HEK293T (cell line): ENCODE results near the gene LUC7L2.
"Not testable (repeated sequence)": the region's sequence is repeated elsewhere in the genome, so short reads cannot be mapped to it uniquely, and the experiment has no call there.

Experiments used
- CTCF ChIA-PET: fragments of 350-600 bp; formaldehyde crosslinking; extraction: SDS; loops from one replicate; lab custom pipeline; 2021; ENCODE audit warnings: antibody characterized with exemption, inconsistent platforms; lab: Yijun Ruan, JAX
- POLR2A ChIA-PET: fragments of 350-600 bp; formaldehyde crosslinking; extraction: SDS; loops from one replicate; lab custom pipeline; 2020; ENCODE audit warnings: antibody characterized with exemption, inconsistent platforms; lab: Yijun Ruan, JAX
- DNase-seq: peaks from one replicate; pipeline ENCODE4 v3.0.0; 2012; ENCODE audit warnings: mixed read lengths; ENCODE audit errors: extremely low spot score
- ARNT ChIP-seq: fragments of 450-650 bp; IDR thresholded peaks from 2 replicates; pipeline ENCODE4 v1.6.1; 2017; ENCODE audit warnings: mild to moderate bottlenecking
- BHLHE40 ChIP-seq: fragments of 450-650 bp; IDR thresholded peaks from 2 replicates; pipeline ENCODE4 v1.6.1; 2016; ENCODE audit warnings: mild to moderate bottlenecking, moderate library complexity, borderline replicate concordance
- CTBP1 ChIP-seq: fragments of 450-650 bp; IDR thresholded peaks from 2 replicates; pipeline ENCODE4 v1.6.1; 2016; ENCODE audit warnings: borderline replicate concordance
- ELF4 ChIP-seq: fragments of 450-650 bp; IDR thresholded peaks from 2 replicates; pipeline ENCODE4 v1.6.1; 2017; ENCODE audit warnings: antibody characterized with exemption
- FOXA1 ChIP-seq: fragments of 450-650 bp; IDR thresholded peaks from 2 replicates; pipeline ENCODE4 v1.6.1; 2016; ENCODE audit warnings: mild to moderate bottlenecking
- FOXK2 ChIP-seq: fragments of 450-650 bp; IDR thresholded peaks from 2 replicates; pipeline ENCODE4 v1.6.1; 2016; ENCODE audit warnings: mild to moderate bottlenecking
- FOXM1 ChIP-seq: fragments of 450-650 bp; IDR thresholded peaks from 2 replicates; pipeline ENCODE4 v1.6.1; 2017; ENCODE audit warnings: mild to moderate bottlenecking, borderline replicate concordance
- HDGF ChIP-seq: fragments of 450-650 bp; IDR thresholded peaks from 2 replicates; pipeline ENCODE4 v1.6.1; 2017; ENCODE audit warnings: antibody characterized with exemption, borderline replicate concordance
- L3MBTL2 ChIP-seq: fragments of 450-650 bp; conservative IDR thresholded peaks from 2 replicates; pipeline ENCODE4 v1.6.1; 2016; ENCODE audit warnings: mild to moderate bottlenecking
- LEF1 ChIP-seq: fragments of 450-650 bp; IDR thresholded peaks from 2 replicates; pipeline ENCODE4 v1.6.1; 2017; ENCODE audit warnings: mild to moderate bottlenecking, borderline replicate concordance
- NFRKB ChIP-seq: fragments of 450-650 bp; IDR thresholded peaks from 2 replicates; pipeline ENCODE4 v1.6.1; 2016; ENCODE audit warnings: mild to moderate bottlenecking, moderate library complexity
- SP1 ChIP-seq: fragments of 450-650 bp; IDR thresholded peaks from 2 replicates; pipeline ENCODE4 v1.6.1; 2017
- SUZ12 ChIP-seq: fragments of 450-650 bp; IDR thresholded peaks from 2 replicates; pipeline ENCODE4 v1.6.1; 2016; ENCODE audit warnings: mild to moderate bottlenecking
- TARDBP ChIP-seq: fragments of 450-650 bp; IDR thresholded peaks from 2 replicates; pipeline ENCODE4 v1.6.1; 2016
- ZNF384 ChIP-seq: fragments of 450-650 bp; IDR thresholded peaks from 2 replicates; pipeline ENCODE4 v1.6.1; 2016
- TF ChIP-seq, protein P1 (sequence below): fragments of 450-650 bp; IDR thresholded peaks from 2 replicates; pipeline ENCODE4 v1.6.1; 2016

The LUC7L2 gene

DNA sequence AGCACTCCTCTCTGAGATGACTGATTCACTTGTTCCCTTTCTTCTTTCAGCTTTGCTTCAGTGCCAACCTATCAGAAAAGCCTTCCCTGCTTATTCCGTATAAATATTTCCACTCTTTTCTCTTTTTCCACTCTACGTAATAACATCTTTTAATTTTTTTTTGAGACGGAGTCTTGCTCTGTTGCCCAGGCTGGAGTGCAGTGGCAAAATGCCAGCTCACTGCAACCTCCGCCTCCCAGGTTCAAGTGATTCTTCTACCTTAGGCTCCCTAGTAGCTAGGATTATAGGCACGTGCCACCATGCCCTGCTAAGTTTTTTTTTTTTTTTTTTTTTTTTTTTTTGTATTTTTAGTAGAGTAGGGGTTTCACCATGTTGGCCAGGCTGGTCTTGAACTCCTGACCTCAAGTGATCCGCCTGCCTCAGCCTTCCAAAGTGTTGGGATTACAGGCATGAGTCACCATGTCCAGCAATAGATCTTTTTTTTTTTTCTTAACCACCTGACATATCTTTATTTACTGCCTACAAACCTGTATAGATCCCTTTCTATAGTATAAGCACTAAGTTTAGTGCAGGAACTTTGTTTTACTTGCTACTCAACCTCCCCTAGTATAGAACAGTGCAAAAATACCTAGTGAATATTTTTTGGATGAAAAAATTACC is 55.2 kb downstream of the LUC7L2 start:
- DNase-seq, POLR2A ChIA-PET: not testable (repeated sequence)
- TF ChIP-seq ZNF384, result peak; percentile 50
- CTCF ChIA-PET, result interaction anchor here (1.7 kb wide), 1 partner anchor 20 kb away, joined by 13 read pairs; no protein-coding TSS in a partner anchor

DNA sequence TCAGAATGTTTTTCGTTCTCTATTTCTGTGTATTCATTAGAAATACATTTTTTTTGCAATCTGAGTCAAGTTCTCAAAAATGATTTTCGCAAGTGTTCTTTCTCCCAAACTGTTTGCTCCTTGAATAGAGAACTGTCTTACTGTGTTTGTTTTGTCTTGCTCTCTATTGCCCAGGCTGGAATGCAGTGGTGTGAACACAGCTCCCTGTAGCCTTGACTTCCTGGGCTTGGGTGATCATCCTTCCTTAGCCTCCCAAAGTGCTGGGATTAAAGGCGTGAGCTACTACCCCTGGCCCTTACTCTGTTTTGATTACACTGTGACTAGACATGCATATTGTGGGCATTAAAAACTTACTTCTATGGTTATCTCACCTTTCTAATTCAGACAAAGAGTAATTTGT is 56.7 kb downstream of the LUC7L2 start:
- DNase-seq, result no peak
- TF ChIP-seq, protein P1, sequence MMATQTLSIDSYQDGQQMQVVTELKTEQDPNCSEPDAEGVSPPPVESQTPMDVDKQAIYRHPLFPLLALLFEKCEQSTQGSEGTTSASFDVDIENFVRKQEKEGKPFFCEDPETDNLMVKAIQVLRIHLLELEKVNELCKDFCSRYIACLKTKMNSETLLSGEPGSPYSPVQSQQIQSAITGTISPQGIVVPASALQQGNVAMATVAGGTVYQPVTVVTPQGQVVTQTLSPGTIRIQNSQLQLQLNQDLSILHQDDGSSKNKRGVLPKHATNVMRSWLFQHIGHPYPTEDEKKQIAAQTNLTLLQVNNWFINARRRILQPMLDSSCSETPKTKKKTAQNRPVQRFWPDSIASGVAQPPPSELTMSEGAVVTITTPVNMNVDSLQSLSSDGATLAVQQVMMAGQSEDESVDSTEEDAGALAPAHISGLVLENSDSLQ, result no peak
- no peak for TF ChIP-seq ARNT
- no peak for TF ChIP-seq ZNF384
- no peak for TF ChIP-seq FOXM1
- TF ChIP-seq ELF4, result no peak
- no peak for TF ChIP-seq LEF1
- TF ChIP-seq SUZ12, result no peak
- TF ChIP-seq HDGF, result no peak
- no peak for TF ChIP-seq L3MBTL2
- TF ChIP-seq CTBP1, result no peak
- TF ChIP-seq TARDBP, result no peak
- no peak for TF ChIP-seq FOXK2
- TF ChIP-seq BHLHE40, result no peak
- no peak for TF ChIP-seq SP1
- TF ChIP-seq FOXA1, result no peak
- TF ChIP-seq NFRKB, result no peak
- ChIA-PET CTCF (interaction anchor here (0.9 kb wide), 1 partner anchor 18 kb away, joined by 7 read pairs; no protein-coding TSS in a partner anchor), POLR2A (interaction anchor here (1.5 kb wide), 1 partner anchor 56 kb away, joined by 3 read pairs; the partner anchor contains the start of gene LUC7L2)

DNA sequence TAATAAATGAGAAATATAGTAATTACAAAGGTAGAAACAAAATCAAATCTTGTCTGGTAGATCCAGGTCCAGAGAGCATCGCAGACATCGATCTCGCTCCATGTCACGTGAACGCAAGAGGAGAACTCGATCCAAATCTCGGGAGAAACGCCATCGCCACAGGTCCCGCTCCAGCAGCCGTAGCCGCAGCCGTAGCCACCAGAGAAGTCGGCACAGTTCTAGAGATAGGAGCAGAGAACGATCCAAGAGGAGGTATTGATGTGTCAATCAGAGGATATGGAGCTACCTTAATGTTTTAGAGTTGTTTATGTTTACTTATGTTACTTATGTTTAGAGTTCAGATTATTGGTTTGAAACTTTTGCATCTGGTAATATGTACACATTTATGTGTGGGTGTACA is 57.8 kb downstream of the LUC7L2 start:
- no peak for DNase-seq
- CTCF ChIA-PET, result interaction anchor here (2.7 kb wide), 1 partner anchor 17 kb away, joined by 13 read pairs; no protein-coding TSS in a partner anchor
- POLR2A ChIA-PET, result no interaction called here
- TF ChIP-seq FOXM1, result no peak

DNA sequence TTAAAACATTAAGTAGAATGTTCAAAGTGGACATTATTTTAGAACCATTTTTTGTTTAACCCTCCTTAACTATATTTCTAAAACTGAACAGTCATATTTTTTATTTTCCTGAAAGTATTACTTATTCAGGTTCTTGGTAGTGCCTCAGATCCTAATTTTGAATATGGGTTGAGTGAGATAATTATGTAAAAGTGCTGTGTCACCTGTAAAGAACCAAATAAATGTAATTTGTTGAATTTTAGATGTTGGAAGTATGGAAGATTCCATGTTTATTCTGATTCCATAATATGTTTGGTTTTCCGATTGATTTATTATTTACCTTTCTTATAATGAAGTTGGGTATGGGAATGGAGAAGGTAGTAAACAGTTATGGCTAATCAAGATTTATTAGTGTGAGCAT is 61.4 kb downstream of the LUC7L2 start:
- TF ChIP-seq FOXM1 (no peak), FOXK2 (no peak), SP1 (no peak), BHLHE40 (no peak), NFRKB (no peak), SUZ12 (no peak), CTBP1 (no peak), FOXA1 (no peak)
- TF ChIP-seq, protein P1, result no peak
- no peak for DNase-seq
- ChIA-PET CTCF (interaction anchor here (3.1 kb wide), 1 partner anchor 13 kb away, joined by 16 read pairs; no protein-coding TSS in a partner anchor), POLR2A (no interaction called here)

DNA sequence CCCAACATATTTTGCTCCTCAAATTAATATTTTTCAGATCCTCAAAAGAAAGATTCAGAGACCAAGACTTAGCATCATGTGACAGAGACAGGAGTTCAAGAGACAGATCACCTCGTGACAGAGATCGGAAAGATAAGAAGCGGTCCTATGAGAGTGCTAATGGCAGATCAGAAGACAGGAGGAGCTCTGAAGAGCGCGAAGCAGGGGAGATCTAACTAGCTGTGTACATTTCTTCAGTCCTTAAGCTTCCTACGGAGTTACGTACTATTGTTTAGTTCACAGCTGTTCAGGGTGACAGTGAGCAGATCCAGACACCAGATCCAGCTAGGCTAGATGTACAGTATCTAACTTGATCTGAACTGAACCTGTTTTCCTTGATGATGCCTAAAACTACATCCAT is 62.4 kb downstream of the LUC7L2 start:
- no peak for DNase-seq
- ChIA-PET POLR2A (no interaction called here), CTCF (interaction anchor here (3.1 kb wide), 1 partner anchor 12 kb away, joined by 16 read pairs; no protein-coding TSS in a partner anchor)
- TF ChIP-seq, protein P1, result no peak
- no peak for TF ChIP-seq HDGF
- TF ChIP-seq L3MBTL2, result no peak
- no peak for TF ChIP-seq NFRKB
- TF ChIP-seq FOXK2, result no peak

DNA sequence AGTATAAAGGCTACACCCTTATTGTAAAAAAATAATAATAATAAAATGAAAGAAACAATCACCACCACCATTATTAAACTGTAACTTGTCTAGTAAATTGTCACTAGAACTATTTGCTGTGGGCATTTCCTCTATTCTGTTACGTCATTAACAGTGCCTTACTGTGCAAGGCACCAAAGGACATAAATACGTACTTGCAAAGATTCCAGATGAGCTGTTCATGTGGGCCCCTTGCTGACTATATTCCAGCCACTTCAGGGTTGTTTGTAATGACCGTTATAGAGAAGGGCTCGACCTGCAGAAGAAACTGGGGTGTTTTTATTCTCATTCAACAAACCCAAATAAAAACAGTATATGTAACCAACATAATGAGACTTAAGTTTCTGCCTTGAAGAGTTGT is 63.4 kb downstream of the LUC7L2 start:
- CTCF ChIA-PET, result interaction anchor here (3.1 kb wide), 1 partner anchor 11 kb away, joined by 16 read pairs; no protein-coding TSS in a partner anchor

DNA sequence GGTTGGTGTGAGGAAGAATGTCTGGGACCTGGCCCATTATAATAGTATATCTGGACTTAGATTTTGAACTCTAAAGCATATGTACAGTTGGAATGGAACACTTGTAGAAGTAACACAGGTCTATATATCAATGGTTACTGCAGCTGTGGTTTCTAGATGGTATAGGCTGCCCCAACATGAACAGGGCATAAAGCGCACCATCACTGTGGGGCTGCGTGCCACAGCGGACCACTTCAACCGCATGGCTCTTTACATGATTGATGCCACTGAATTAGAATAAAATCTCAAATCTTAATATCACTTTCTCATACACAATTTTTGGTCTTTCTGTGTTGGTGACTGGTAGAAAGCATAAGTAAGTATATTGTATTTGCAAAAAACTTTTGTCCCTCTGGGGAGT is 64.3 kb downstream of the LUC7L2 start:
- POLR2A ChIA-PET, result interaction anchor here (0.8 kb wide), 1 partner anchor 60 kb away, joined by 3 read pairs; the partner anchor contains the start of gene KLRG2
- CTCF ChIA-PET, result interaction anchor here (0.9 to 1.2 kb wide), 2 partner anchors 10 to 60 kb away, joined by 3 to 8 read pairs; partner anchors contain the start of gene KLRG2
- TF ChIP-seq FOXA1 (no peak), SP1 (no peak), TARDBP (no peak), CTBP1 (no peak), HDGF (no peak), ZNF384 (no peak), L3MBTL2 (no peak), FOXK2 (no peak), LEF1 (no peak), SUZ12 (no peak), BHLHE40 (no peak), NFRKB (no peak), ELF4 (no peak)
- TF ChIP-seq, protein P1, result no peak

More for the DNA sequence above, 63.4 kb downstream of the LUC7L2 start:
- TF ChIP-seq FOXM1 (no peak), L3MBTL2 (no peak), NFRKB (no peak), CTBP1 (no peak), FOXK2 (no peak), HDGF (no peak), SP1 (no peak)
- DNase-seq, result no peak
- POLR2A ChIA-PET, result no interaction called here

DNA sequence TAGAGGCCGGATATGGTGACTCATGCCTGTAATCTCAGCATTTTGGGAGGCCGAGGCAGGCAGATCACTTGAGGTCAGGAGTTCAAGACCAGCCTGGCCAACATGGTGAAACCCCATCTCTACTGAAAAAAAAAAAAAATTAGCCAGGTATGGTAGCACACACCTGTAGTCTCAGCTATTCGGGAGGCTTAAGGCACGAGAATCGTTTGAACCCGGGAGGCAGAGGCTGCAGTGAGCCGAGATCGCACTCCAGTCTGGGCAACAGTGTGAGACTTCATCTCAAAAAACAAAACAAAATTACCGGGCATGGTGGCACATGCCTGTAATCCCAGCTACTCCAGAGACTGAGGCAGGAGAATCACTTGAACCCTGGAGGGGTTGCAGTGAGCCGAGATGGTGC is 66.0 kb downstream of the LUC7L2 start:
- POLR2A ChIA-PET, DNase-seq: not testable (repeated sequence)

More for the DNA sequence above, 64.3 kb downstream of the LUC7L2 start:
- no peak for DNase-seq

More for the DNA sequence above, 66.0 kb downstream of the LUC7L2 start:
- CTCF ChIA-PET, result interaction anchor here (1.8 kb wide), 1 partner anchor 9 kb away, joined by 22 read pairs; no protein-coding TSS in a partner anchor
